Measurements from ENCODE around the gene PCARE. TPM values are rescaled to one million over a fixed set of nuclear protein-coding genes. Genes with fewer than 3 reads are reported as not detected.

PCARE gene
- total and polyA plus RNA-seq, 2 of the 8 experiments (the other 6 are each of a cell fraction or from before 2014, with no cell fraction given) = not detected

DNA sequence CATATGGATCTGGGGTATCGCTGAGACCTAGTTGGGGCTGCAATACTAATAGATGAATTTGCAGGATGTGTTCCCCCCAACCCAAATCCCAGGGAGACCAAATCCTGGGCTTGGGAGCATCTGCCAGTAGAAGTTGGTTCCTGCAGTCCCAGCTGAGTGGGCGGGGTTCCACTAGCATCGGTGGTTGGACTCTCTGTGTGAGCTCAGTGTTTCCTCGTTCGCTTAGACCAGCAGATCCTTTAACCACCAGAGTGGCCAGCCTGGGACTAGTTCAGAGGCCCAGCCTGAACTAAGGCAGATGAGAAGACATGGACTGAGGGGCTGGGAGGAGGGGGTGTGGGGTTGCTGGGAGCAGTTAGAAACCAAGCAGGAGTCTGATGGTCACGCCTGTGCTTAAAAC, 40.7 kb downstream of the PCARE start (continued):
- TF ChIP-seq CEBPB (IDR thresholded peaks at IDR 0.05; ENCODE audit: low read depth, low read length) (no peak), CHD2 (IDR thresholded peaks at IDR 0.05; ENCODE audit: low read length) (no peak), GTF2F1 (IDR thresholded peaks at IDR 0.05; ENCODE audit: borderline replicate concordance, low read depth, low read length) (no peak), CTBP2 (IDR thresholded peaks at IDR 0.05; ENCODE audit: borderline replicate concordance, insufficient read depth, insufficient read length, low read length) (no peak), SIN3A (conservative IDR thresholded peaks at IDR 0.05 in 1 of 2, IDR thresholded peaks at IDR 0.05 in 1 of 2; ENCODE audit: low read depth in 1 of 2, low read length in 2 of 2) (no peak)

All from H1 (cell line).